AG04450 (cell line): ENCODE results near the gene TSPYL2. TPM values are rescaled to one million over a fixed set of nuclear protein-coding genes. Genes with fewer than 3 reads are reported as not detected.

Experiments used
- CTCF ChIA-PET: fragments of 300-600, 350-600 bp; formaldehyde crosslinking; extraction: SDS; loops from one replicate; lab custom pipeline; 2022; ENCODE audit warnings: antibody characterized with exemption, inconsistent platforms; lab: Charles Lee
- POLR2A ChIA-PET: fragments of 350-600 bp; formaldehyde crosslinking; extraction: SDS; loops from one replicate; lab custom pipeline; 2021; ENCODE audit warnings: antibody characterized with exemption, inconsistent platforms; lab: Yijun Ruan, JAX
- DNase-seq: peaks from one replicate; pipeline ENCODE4 v3.0.0-alpha.2; 2011; ENCODE audit warnings: low read depth, low spot score
- H3K27ac ChIP-seq: one replicate; pipeline ENCODE4 v1.5.1; 2012; ENCODE audit warnings: low read depth, low read length, control low read depth
- H3K27me3 ChIP-seq: one replicate; pipeline ENCODE4 v1.6.0; 2012; ENCODE audit warnings: low read length; ENCODE audit not compliant: control insufficient read depth, insufficient read depth
- H3K4me3 ChIP-seq: 2 replicates; pipeline ENCODE4 v1.5.1; 2011; ENCODE audit warnings: mild to moderate bottlenecking, low read depth, low read length, control low read depth
- H3K9me3 ChIP-seq: 2 replicates; pipeline ENCODE4 v1.5.1; 2012; ENCODE audit warnings: low read length; ENCODE audit not compliant: control insufficient read depth, insufficient read depth
- CTCF ChIP-seq: IDR thresholded peaks from 2 replicates; pipeline ENCODE4 v1.5.1; 2011; ENCODE audit warnings: low read depth, low read length, control low read depth, inconsistent platforms
- polyA plus RNA-seq: library from polyadenylated mRNA; depleted of rRNA; stranded (reverse); fragments of >200 nt; gene quantifications from 2 replicates; pipeline ENCODE4 v1.2.3, GENCODE V29; 2011

The TSPYL2 gene
- polyA plus RNA-seq, 1 experiment: 39.3 TPM

GRCh38 chrX:53072418-53073114, 9.6 kb upstream of the TSPYL2 start:
- CTCF ChIA-PET: interaction anchor here (0.7 kb wide), 1 partner anchor 17 kb away, joined by 3 read pairs; no protein-coding TSS in a partner anchor
- POLR2A ChIA-PET: interaction anchor here (1.0 to 1.2 kb wide), 2 partner anchors 9 to 10 kb away, joined by 4 to 9 read pairs; partner anchors contain the start of gene TSPYL2
- no peak overlapping the region for H3K4me3 ChIP-seq
- H3K27me3 ChIP-seq: no peaks in the 10 kb centered on the region
- no peaks in the 10 kb centered on the region for H3K9me3 ChIP-seq
- TF ChIP-seq CTCF: no peak
- no peak overlapping the region for H3K27ac ChIP-seq
- DNase-seq: no peak

DNA sequence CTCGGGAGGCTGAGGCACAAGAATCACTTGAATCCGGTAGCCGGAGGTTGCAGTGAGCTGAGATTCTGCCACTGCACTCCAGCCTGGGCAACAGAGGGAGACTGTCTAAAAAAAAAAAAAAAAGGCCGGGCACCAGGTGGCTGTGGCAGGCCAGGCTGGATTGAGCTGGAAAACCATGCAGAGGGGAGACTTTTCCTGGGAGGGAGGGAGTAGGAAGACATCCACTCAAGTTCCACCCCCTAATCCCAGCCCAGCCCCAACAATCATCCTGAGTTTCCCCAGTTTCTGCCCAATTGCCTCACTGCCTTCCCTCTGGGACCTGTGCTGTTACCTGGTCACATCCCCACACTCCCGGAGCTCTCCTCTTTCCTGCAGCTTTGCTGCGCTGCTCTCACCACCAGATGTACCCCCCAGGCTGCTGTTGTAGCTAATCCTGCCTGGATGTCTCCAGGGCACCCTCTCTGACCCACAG, 9.0 kb upstream of the TSPYL2 start:
- CTCF ChIA-PET: no interaction called here

GRCh38 chrX:53075011-53075410, 7.2 kb upstream of the TSPYL2 start:
- no peak overlapping the region for H3K27ac ChIP-seq
- ChIA-PET POLR2A (no interaction called here), CTCF (no interaction called here)
- TF ChIP-seq CTCF: no peak
- H3K4me3 ChIP-seq: no peak overlapping the region
- H3K27me3 ChIP-seq: no peaks in the 10 kb centered on the region
- no peaks in the 10 kb centered on the region for H3K9me3 ChIP-seq
- DNase-seq: no peak

More for the DNA sequence above, 9.0 kb upstream of the TSPYL2 start:
- no peaks in the 10 kb centered on the region for H3K9me3 ChIP-seq
- no peaks in the 10 kb centered on the region for H3K27me3 ChIP-seq
- no peak for TF ChIP-seq CTCF
- POLR2A ChIA-PET: interaction anchor here (1.2 kb wide), 1 partner anchor 9 kb away, joined by 4 read pairs; the partner anchor contains the start of gene TSPYL2
- DNase-seq: no peak
- H3K27ac ChIP-seq: no peak overlapping the region
- no peak overlapping the region for H3K4me3 ChIP-seq

DNA sequence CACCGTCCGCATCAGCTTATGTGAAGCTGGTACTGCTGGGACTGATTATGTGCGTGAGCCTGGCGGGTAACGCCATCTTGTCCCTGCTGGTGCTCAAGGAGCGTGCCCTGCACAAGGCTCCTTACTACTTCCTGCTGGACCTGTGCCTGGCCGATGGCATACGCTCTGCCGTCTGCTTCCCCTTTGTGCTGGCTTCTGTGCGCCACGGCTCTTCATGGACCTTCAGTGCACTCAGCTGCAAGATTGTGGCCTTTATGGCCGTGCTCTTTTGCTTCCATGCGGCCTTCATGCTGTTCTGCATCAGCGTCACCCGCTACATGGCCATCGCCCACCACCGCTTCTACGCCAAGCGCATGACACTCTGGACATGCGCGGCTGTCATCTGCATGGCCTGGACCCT, 5.5 kb upstream of the TSPYL2 start:
- Histone ChIP-seq H3K27me3 (no peaks in the 10 kb centered on the region), H3K9me3 (no peaks in the 10 kb centered on the region), H3K4me3 (no peak overlapping the region), H3K27ac (no peak overlapping the region)
- CTCF ChIA-PET: no interaction called here
- POLR2A ChIA-PET: no interaction called here
- DNase-seq: no peak
- no peak for TF ChIP-seq CTCF
